ENCODE results near the gene CD55.

The CD55 gene

GRCh38 chr1:207291723-207292122 is 29.8 kb upstream of the CD55 start:
- no peak for TF ChIP-seq CTCF (IDR thresholded peaks at IDR 0.05; ENCODE audit: low read depth, low read length, missing control alignments)
- DNase-seq (ENCODE audit: extremely low read depth, low read depth), result no peak
- H3K4me3 ChIP-seq (replicated peaks; ENCODE audit: low read depth, low read length), result no peak overlapping the region

GRCh38 chr1:207298186-207298585 is 23.3 kb upstream of the CD55 start:
- TF ChIP-seq CTCF (IDR thresholded peaks at IDR 0.05; ENCODE audit: low read depth, low read length, missing control alignments), result no peak
- no peak for DNase-seq (ENCODE audit: extremely low read depth, low read depth)
- H3K4me3 ChIP-seq (replicated peaks; ENCODE audit: low read depth, low read length), result no peak overlapping the region

GRCh38 chr1:207298636-207299398 is 22.7 kb upstream of the CD55 start:
- no peak for DNase-seq (ENCODE audit: extremely low read depth, low read depth)
- no peak for TF ChIP-seq CTCF (IDR thresholded peaks at IDR 0.05; ENCODE audit: low read depth, low read length, missing control alignments)
- no peak overlapping the region for H3K4me3 ChIP-seq (replicated peaks; ENCODE audit: low read depth, low read length)

- no peak for TF ChIP-seq CTCF (IDR thresholded peaks at IDR 0.05; ENCODE audit: low read depth, low read length, missing control alignments)
- no peak overlapping the region for H3K4me3 ChIP-seq (replicated peaks; ENCODE audit: low read depth, low read length)
- DNase-seq (ENCODE audit: extremely low read depth, low read depth), result no peak
These were observed 20.5 kb upstream of the CD55 start for GRCh38 chr1:207300970-207301369.

GRCh38 chr1:207302618-207303393 is 18.7 kb upstream of the CD55 start:
- no peak for TF ChIP-seq CTCF (IDR thresholded peaks at IDR 0.05; ENCODE audit: low read depth, low read length, missing control alignments)
- DNase-seq (ENCODE audit: extremely low read depth, low read depth), result no peak
- no peak overlapping the region for H3K4me3 ChIP-seq (replicated peaks; ENCODE audit: low read depth, low read length)

GRCh38 chr1:207304710-207305488 is 16.6 kb upstream of the CD55 start:
- H3K4me3 ChIP-seq (replicated peaks; ENCODE audit: low read depth, low read length), result no peak overlapping the region
- no peak for TF ChIP-seq CTCF (IDR thresholded peaks at IDR 0.05; ENCODE audit: low read depth, low read length, missing control alignments)
- no peak for DNase-seq (ENCODE audit: extremely low read depth, low read depth)

Data from HFF-Myc (cell line).